ENCODE data around the gene ITGAX. TPM values are rescaled to one million over a fixed set of nuclear protein-coding genes. Genes with fewer than 3 reads are reported as not detected.

The ITGAX gene
- polyA plus RNA-seq, 6 donors from 2014 or later, result 0.57 to 1.1 (median 0.91) TPM; not detected in 2

DNA sequence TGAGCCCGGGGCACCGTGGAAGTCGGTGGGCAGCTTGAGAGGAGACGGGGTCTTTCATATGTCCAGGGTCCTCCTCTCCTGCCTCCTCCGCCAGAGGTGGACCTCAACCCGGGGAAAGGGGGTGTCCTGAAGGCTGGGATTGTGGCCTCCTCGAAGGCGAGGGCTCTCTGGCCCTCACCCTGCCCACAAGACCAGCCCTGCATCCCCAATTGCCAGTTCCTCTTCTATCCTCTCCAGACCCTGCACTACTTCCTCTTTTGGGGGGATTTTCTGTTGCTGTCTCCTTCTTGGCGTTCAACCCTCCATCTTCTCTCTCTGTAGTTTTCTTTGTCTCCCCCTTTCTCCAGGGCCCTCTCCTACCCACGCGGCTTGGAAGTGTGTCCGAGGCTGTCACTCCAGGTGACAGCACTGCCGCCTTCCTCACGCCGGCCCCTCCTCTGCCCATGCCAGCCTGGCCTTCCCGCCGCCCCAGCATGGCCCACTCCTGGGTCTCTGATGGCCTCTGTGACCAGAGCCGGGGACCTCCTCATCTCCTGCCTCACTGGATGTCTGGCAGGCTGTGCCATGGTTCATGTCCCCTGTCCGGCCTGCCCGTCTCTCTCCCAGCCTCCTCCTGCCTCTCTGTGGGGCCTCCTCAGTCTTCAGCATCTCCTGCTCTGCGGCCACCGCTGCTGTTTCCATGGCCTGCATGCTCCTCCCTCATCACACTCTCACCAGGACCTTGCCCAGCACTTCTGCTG, 2.4 kb upstream of the ITGAX start:
- H3K36me3 Mint-ChIP-seq, result no peaks in the 10 kb centered on the region
- H3K9me3 Mint-ChIP-seq, result no peaks in the 10 kb centered on the region
- DNase-seq (peak; percentile 45), ATAC-seq (ENCODE audit: low read depth in 2 of 2) (peak; percentile 75 to 81)
- peaks cover 0 to 4% (median 0%) of the 10 kb centered on the region in 3 donors for H3K27me3 Mint-ChIP-seq
- H3K4me3 Mint-ChIP-seq, result peak overlapping the region in 7 of 8 donors; percentile 36 to 91 (median 74)
- H3K27ac Mint-ChIP-seq, result peak overlapping the region; percentile 37 to 95 (median 89)
- H3K4me1 Mint-ChIP-seq, result peaks cover 53 to 69% (median 59%) of the 10 kb centered on the region in 3 donors

DNA sequence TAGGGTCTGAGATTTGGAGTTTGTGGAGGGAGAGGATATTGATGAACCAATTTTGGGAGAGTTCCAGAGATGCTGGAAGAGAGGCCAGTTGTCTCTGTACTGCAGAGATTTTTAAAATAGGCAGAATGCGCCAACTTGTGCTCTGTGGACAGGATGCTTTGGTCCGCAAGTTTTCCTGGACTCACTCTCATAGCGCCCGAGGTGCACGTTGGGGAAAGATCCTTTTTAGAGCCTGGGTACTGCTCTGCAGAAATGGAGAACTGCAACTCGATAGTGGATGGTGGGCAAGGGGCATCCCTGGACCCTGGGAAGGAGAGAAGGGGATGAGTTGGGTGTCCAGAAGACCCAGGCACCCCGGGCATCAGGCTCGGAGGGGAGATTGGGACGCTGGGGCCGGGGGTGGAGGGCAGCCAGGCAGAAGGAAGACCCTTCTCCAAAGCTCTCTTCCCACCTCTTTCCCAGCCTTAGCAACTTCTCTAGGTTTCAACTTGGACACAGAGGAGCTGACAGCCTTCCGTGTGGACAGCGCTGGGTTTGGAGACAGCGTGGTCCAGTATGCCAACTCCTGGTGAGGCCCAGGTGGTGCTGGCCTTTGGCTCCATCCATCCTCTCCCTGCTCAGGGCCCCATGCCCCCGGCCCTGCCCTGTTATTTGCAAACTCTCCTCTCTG, 590 bp downstream of the ITGAX start:
- no peaks in the 10 kb centered on the region for H3K9me3 Mint-ChIP-seq
- H3K27me3 Mint-ChIP-seq, result no peaks in the 10 kb centered on the region
- ATAC-seq (ENCODE audit: low read depth in 2 of 2), result no peak
- no peaks in the 10 kb centered on the region for H3K36me3 Mint-ChIP-seq
- H3K27ac Mint-ChIP-seq, result peak overlapping the region in 4 of 6 donors; percentile 79 to 93 (median 90)
- H3K4me3 Mint-ChIP-seq, result peak overlapping the region in 2 of 8 donors; percentile 34 to 63
- peaks cover 37 to 48% (median 43%) of the 10 kb centered on the region in 3 donors for H3K4me1 Mint-ChIP-seq
- DNase-seq, result no peak

DNA sequence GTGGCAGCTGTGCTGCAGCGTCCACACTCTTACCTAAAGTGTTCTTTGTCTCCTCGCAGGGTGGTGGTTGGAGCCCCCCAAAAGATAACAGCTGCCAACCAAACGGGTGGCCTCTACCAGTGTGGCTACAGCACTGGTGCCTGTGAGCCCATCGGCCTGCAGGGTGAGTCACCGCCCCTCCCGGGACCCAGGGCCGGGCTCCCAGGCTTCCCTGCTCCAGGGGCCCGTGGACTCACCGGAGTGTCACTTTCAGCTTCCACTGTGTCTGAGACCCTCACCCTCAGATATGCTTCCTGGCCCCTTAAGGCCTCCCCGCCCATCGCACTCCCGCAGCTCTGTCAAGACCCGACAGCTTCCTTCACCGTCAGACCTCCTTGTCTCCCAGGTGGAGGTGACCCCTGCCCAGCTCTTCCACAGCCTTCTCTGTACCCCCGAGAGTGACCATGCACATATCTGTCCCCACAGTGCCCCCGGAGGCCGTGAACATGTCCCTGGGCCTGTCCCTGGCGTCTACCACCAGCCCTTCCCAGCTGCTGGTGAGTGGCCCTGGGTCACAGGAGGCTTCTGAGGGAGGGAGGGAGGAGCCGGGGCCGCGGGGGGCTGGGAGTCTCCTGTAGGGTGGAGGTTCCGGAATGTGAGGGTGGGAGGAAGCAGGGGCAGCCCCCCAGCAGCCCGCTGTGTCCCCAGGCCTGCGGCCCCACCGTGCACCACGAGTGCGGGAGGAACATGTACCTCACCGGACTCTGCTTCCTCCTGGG, 1.8 kb downstream of the ITGAX start:
- Mint-ChIP-seq H3K27ac (no peak overlapping the region), H3K27me3 (no peaks in the 10 kb centered on the region), H3K4me3 (peak overlapping the region in 1 of 8 donors; percentile 44), H3K9me3 (no peaks in the 10 kb centered on the region), H3K36me3 (no peaks in the 10 kb centered on the region), H3K4me1 (peaks cover 37 to 42% (median 41%) of the 10 kb centered on the region in 3 donors)
- no peak for ATAC-seq (ENCODE audit: low read depth in 2 of 2)
- DNase-seq, result no peak

DNA sequence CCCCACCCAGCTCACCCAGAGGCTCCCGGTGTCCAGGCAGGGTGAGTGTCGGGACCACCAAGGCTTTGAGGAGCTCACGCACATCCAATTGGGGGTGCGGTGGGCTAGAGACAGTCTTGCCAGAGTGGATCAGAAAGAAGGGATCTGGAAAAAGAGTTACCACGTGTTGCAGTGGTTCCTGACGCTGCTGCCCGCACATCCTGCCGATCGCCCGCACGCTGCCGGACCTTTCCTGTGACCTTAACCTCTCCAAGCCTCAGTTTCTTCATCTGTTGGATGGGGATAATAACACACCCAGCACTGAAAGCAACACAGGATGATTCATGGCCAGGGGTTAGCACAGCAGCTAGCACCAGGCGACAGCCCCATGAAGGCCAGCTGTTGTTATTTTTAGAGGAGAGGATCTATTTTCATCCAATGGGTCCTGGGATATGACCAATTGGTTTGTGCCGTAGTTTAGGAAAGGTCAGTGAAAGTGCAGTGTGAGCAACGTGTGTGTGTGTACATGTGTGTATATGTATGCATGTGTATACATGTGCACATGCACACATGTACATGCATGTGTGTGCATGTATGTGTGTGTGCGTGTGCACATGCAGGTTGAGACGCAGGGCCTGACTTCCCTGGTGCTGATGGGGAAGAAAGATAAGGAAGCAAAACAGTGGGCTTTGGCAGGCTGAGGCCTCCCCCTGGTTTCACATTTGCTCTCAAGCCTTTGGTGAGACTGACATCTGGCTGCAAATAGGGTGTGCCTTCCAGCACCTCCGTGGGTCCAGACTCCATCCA, 2.5 kb downstream of the ITGAX start:
- peak overlapping the region in 1 of 6 donors; percentile 22 for H3K27ac Mint-ChIP-seq
- peak overlapping the region in 1 of 8 donors; percentile 44 for H3K4me3 Mint-ChIP-seq
- peaks cover 30 to 35% (median 33%) of the 10 kb centered on the region in 3 donors for H3K4me1 Mint-ChIP-seq
- H3K27me3 Mint-ChIP-seq, result no peaks in the 10 kb centered on the region
- ATAC-seq (ENCODE audit: low read depth in 2 of 2), result no peak
- no peaks in the 10 kb centered on the region for H3K9me3 Mint-ChIP-seq
- no peak for DNase-seq
- H3K36me3 Mint-ChIP-seq, result no peaks in the 10 kb centered on the region

DNA sequence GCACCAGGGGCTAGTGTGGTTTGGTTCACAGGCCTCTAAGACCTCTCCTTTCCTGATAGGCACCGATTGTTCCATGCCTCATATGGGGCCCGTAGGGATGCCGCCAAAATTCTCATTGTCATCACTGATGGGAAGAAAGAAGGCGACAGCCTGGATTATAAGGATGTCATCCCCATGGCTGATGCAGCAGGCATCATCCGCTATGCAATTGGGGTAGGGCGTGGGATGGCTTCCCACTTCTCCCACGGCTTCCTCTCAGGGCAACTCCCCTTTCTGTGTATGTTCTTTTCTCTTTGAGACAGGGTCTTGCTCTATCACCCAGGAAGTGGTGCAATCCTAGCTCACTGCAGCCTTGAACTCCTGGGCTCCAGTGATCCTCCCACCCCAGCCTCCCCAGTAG, 5.3 kb downstream of the ITGAX start:
- H3K27me3 Mint-ChIP-seq, result no peaks in the 10 kb centered on the region

DNA sequence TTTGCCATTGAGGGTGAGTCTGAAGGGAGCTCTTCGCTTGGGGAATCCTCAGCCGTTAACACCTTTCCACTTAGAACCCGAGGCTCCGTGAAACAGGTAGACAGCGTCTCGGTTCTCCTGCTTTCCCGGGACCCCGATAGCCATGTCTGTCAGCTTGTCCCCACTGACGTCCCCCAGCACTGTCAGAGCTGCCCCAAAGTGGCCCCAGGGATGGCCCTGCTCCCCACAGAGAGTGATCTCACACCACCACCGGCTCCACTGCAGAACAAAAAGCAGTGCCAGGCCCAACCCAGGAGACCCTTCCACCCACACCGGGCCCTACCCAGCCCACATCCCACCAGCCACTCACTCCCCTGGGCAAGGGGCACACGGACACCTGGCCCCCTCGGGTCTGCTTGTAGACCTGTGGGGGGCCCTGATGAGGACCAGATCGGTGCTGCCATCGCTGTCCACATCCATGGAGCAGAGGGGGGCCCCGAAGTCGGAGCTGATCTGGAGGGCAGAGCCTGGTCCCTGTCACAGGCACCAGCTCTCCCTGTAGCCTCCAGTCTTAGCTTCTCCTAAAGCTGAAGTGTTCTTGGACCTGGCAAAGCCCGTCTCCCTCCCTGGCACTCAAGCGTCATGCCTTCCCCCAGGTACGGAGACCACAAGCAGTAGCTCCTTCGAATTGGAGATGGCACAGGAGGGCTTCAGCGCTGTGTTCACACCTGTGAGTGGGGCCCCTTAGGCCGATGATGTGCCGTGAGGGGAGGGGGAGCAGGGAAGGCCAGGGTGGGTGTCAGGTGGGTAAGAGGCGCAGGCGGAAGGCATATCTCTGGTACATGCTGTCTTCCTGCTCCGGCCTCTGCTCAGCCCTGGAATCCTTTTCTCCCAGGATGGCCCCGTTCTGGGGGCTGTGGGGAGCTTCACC, 6.5 kb downstream of the ITGAX start:
- DNase-seq, result no peak
- Mint-ChIP-seq H3K27ac (peak overlapping the region in 2 of 6 donors; percentile 22 to 66), H3K9me3 (no peaks in the 10 kb centered on the region), H3K27me3 (no peaks in the 10 kb centered on the region), H3K4me1 (peaks cover 7% of the 10 kb centered on the region in 3 donors), H3K36me3 (no peaks in the 10 kb centered on the region), H3K4me3 (no peak overlapping the region)
- no peak for ATAC-seq (ENCODE audit: low read depth in 2 of 2)

More for the DNA sequence above, 5.3 kb downstream of the ITGAX start:
- Mint-ChIP-seq H3K27ac (no peak overlapping the region), H3K36me3 (no peaks in the 10 kb centered on the region), H3K4me1 (peaks cover 9 to 10% (median 9%) of the 10 kb centered on the region in 3 donors), H3K9me3 (no peaks in the 10 kb centered on the region), H3K4me3 (no peak overlapping the region)
- DNase-seq (no peak), ATAC-seq (ENCODE audit: low read depth in 2 of 2) (no peak)

DNA sequence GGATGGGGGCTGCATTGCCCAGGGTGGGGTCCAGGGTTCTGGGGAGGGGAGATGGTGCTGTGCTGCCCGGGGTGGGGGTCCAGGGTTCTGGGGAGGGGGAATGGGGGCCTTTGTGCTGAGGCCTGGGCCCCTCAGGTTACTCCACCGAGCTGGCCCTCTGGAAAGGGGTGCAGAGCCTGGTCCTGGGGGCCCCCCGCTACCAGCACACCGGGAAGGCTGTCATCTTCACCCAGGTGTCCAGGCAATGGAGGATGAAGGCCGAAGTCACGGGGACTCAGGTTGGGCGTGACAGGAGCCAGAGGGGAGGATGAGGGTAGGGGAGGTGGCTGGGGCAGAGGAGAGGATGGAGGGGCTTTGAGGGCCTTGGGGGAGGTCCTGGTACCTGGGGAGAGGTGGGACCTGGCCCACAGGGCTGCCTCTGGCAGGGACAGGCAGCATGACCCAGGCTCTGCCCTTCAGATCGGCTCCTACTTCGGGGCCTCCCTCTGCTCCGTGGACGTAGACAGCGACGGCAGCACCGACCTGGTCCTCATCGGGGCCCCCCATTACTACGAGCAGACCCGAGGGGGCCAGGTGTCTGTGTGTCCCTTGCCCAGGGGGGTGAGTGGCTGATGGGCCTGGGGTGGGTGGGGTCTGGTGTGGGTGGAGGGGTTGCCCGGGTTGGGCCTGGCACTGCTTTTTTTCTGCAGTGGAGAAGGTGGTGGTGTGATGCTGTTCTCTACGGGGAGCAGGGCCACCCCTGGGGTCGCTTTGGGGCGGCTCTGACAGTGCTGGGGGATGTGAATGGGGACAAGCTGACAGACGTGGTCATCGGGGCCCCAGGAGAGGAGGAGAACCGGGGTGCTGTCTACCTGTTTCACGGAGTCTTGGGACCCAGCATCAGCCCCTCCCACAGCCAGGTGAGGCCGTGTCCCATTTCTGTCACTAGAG, 7.8 kb downstream of the ITGAX start:
- H3K27me3 Mint-ChIP-seq, result no peaks in the 10 kb centered on the region
- H3K36me3 Mint-ChIP-seq, result no peaks in the 10 kb centered on the region
- H3K9me3 Mint-ChIP-seq, result no peaks in the 10 kb centered on the region
- ATAC-seq (ENCODE audit: low read depth in 2 of 2) (no peak), DNase-seq (no peak)
- H3K4me3 Mint-ChIP-seq, result no peak overlapping the region
- peak overlapping the region in 1 of 6 donors; percentile 69 for H3K27ac Mint-ChIP-seq
- peaks cover 5 to 8% (median 6%) of the 10 kb centered on the region in 3 donors for H3K4me1 Mint-ChIP-seq

DNA sequence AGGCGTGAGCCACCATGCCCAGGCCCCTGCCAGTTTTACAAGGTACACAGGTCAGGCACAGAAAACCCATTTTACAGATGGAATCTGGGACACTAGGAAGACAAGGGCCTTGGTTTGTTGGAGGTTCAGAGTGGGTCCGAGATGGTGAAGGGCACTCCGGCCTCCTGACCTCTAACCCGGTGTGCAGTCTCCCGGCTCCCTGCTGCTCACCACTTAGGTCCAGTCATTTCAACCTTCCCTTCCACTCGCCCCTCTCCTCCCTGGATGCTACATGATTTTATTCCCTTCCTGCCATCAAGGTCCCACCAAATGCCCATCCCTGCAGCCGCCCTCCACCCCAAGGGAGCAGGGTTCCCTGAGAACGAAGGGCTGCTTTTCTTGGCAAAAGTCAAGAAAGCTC, 8.7 kb downstream of the ITGAX start:
- H3K4me3 Mint-ChIP-seq, result peak overlapping the region in 1 of 8 donors; percentile 22
- peak overlapping the region in 1 of 6 donors; percentile 69 for H3K27ac Mint-ChIP-seq
- no peaks in the 10 kb centered on the region for H3K27me3 Mint-ChIP-seq

DNA sequence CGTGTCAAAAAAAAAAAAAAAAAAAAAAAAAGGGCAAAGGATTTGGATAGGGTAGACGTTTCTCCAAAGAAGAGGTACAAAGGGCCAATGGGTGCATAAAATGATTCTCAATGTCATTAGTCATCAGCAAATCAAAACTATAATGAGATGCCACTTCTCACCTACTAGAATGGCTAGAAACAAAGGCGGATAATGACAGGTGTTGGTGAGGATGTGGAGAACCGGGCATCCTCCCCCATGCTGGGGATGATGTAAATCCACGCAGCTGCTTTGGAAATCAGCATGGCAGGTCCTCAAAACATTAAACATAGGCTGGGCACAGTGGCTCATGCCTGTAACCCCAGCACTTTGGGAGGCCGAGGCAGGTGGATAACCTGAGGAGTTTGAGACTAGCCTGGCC, 9.4 kb downstream of the ITGAX start:
- Mint-ChIP-seq H3K27me3 (no peaks in the 10 kb centered on the region), H3K9me3 (no peaks in the 10 kb centered on the region), H3K36me3 (no peaks in the 10 kb centered on the region), H3K4me1 (peaks cover 4 to 9% (median 5%) of the 10 kb centered on the region in 3 donors), H3K4me3 (no peak overlapping the region), H3K27ac (no peak overlapping the region)
- no peak for DNase-seq
- ATAC-seq (ENCODE audit: low read depth in 2 of 2), result no peak

More for the DNA sequence above, 8.7 kb downstream of the ITGAX start:
- H3K9me3 Mint-ChIP-seq, result no peaks in the 10 kb centered on the region
- no peak for ATAC-seq (ENCODE audit: low read depth in 2 of 2)
- peaks cover 4 to 9% (median 5%) of the 10 kb centered on the region in 3 donors for H3K4me1 Mint-ChIP-seq
- no peaks in the 10 kb centered on the region for H3K36me3 Mint-ChIP-seq
- DNase-seq, result no peak

DNA sequence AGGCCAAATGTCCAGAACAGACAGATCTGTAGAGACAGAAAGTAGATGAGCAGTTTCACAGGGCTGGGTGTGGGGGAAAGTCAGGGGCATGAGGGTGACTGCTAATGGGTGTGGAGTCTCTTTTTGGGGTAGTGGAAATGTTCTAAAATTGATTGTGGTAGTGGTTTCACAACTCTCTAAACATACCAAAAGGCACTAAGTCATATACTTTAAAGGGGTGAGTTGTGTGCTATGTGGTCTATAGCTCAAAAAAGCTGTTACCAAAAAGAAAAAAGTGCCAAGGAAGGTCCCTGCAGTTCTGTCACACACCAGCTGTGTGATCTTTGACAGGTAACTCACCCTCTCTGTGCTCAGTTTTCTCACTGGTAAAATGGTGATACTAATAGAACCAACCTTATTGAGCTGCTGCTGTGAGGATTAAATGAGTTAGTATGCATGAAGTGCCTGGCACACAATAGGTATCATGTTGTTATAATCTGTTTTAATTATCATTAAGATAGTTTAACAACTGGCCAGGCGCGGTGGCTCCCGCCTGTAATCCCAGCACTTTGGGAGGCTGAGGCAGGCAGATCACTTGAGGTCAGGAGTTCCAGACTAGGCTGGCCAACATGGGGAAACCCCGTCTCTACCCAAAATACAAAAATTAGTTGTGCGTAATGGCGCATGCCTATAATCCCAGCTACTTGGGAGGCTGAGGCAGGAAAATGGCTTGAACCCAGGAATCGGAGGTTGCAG, 10.3 kb downstream of the ITGAX start:
- Mint-ChIP-seq H3K4me1 (peaks cover 4 to 9% (median 5%) of the 10 kb centered on the region in 3 donors), H3K4me3 (peak overlapping the region in 1 of 8 donors; percentile 13), H3K27me3 (peaks cover 0 to 3% (median 0%) of the 10 kb centered on the region in 3 donors), H3K9me3 (no peaks in the 10 kb centered on the region), H3K36me3 (no peaks in the 10 kb centered on the region), H3K27ac (peak overlapping the region in 3 of 6 donors; percentile 7 to 67 (median 29))
- ATAC-seq (ENCODE audit: low read depth in 2 of 2) (no peak), DNase-seq (no peak)

DNA sequence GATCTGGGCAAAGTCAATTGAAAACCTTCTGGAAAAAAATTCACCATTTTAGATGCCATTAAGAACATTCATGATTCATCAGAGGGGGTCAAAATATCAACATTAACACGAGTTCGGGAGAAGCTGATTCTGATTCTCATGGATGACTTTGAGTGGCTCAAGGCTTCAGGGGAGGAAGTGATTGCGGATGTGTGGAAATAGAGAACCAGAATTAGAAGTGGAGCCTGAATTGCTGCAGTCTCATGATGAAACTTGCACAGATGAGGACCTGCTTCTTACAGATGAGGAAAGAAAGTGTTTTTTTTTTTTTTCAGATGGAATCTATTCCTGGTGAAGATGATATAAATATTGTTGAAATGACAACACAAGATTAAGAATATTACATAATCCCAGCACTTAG, 12.9 kb downstream of the ITGAX start:
- no peak for ATAC-seq (ENCODE audit: low read depth in 2 of 2)
- Mint-ChIP-seq H3K27ac (peak overlapping the region in 1 of 6 donors; percentile 23), H3K9me3 (peaks cover 0 to under 1% (median 0%) of the 10 kb centered on the region in 7 donors), H3K4me1 (peaks cover 4 to 9% (median 5%) of the 10 kb centered on the region in 3 donors), H3K27me3 (peaks cover 4 to 10% (median 8%) of the 10 kb centered on the region in 3 donors), H3K4me3 (no peak overlapping the region), H3K36me3 (no peaks in the 10 kb centered on the region)
- no peak for DNase-seq
